Activated T-cell treated with anti-CD3 and anti-CD28 coated beads for 4 hours (primary cell): ENCODE results near the gene CLEC5A.
"Not testable (repeated sequence)": the region's sequence is repeated elsewhere in the genome, so short reads cannot be mapped to it uniquely, and the experiment has no call there.

Experiments
- DNase-seq: peaks from one replicate; pipeline ENCODE4 v3.0.0-alpha.2; 2020

The CLEC5A gene

GRCh38 chr7:141945356-141945755, 1.4 kb downstream of the CLEC5A start:
- DNase-seq, result no peak

GRCh38 chr7:141944811-141945210, 2.0 kb downstream of the CLEC5A start:
- no peak for DNase-seq

DNA sequence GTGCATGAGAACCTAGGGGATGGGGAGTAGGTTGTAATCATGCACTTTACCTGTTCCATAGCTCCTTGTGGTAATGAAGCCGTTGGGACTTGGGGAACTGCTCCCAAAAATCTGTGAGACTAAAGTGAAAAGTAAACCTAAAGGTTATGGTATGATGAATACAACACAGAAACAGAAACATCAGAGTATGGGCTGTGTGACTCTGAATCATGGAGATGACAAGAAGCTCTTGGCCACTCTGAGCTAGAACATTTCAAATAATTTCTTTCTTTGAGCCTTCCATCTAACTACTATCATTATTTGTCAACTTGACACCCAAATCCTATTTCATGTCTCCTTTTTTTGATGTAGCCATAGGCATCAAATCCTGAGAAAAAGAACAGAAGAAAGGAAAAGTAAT, 2.9 kb downstream of the CLEC5A start:
- DNase-seq, result no peak

GRCh38 chr7:141941075-141941474, 5.7 kb downstream of the CLEC5A start:
- no peak for DNase-seq

DNA sequence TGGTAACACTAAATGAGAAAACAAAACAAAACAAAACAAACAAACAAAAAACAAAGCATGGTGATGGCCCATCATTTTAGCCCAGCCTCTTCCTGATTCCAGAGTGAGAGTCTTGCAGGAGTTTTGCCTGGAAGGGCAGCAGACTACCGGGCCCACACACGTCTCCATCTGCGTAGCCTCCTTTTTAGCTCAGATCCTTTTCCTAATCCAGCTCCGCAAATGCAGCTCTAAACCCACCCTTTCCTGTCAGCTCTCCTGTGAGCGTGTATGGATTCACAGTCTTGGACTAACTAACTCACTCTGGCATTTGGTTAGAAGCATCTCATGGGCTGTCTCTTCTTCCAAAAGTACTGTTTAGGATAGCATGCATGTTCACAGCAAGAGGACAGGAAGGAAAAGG, 16.6 kb downstream of the CLEC5A start:
- no peak for DNase-seq

GRCh38 chr7:141928845-141929195, 18.0 kb downstream of the CLEC5A start:
- no peak for DNase-seq

GRCh38 chr7:141928146-141928844, 18.5 kb downstream of the CLEC5A start:
- DNase-seq, result no peak

GRCh38 chr7:141920281-141920680, 26.5 kb downstream of the CLEC5A start:
- DNase-seq, result no peak

GRCh38 chr7:141916099-141916498, 30.7 kb downstream of the CLEC5A start, which contains the start of gene OR9A4:
TSS of gene OR9A4 (plus strand) at chr7:141916399. CDS start at chr7:141918876, 2,477 bp downstream.
- DNase-seq, result no peak

- no peak for DNase-seq
Observed at GRCh38 chr7:141915565-141915964, 31.2 kb downstream of the CLEC5A start.

GRCh38 chr7:141911391-141911790, 35.4 kb downstream of the CLEC5A start:
- no peak for DNase-seq

DNA sequence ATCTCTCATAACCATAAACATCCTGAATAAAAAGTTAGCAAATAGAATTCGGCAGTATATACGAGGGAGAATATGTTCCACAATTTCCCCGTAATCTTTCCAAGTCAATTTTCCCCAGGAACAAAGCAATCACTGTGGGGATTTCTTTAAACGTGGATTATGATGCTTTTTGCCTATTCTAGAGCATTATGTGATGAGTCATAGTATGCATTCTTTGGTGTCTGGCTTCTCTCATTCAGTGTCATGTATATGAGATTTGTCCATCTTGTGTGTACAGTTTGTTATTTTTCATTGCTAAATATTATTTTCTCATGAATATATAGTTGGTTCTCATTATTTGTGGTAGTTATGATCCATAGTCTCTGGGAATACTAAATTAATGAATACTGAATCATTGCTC, 40.5 kb downstream of the CLEC5A start:
- DNase-seq, result no peak

GRCh38 chr7:141899366-141899765, 47.4 kb downstream of the CLEC5A start:
- DNase-seq, result not testable (repeated sequence)

DNA sequence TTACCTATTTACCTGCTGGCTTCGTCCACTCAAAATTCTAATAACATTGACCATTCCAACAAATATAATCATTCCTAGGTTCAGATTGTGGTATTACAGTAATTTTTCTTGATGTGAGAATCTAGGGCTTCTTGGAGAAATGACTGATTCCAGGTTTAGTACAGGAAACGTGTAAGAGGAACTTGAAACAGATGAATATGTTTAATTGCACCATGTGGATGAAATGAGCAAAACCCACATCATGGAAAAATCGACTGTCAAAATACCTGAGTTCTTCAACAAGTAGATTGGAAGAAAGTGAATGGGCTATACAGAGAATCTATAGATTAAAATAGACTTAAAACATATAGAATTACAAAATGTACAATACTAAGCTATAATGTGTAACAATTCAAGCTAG, 55.4 kb downstream of the CLEC5A start:
- no peak for DNase-seq

DNA sequence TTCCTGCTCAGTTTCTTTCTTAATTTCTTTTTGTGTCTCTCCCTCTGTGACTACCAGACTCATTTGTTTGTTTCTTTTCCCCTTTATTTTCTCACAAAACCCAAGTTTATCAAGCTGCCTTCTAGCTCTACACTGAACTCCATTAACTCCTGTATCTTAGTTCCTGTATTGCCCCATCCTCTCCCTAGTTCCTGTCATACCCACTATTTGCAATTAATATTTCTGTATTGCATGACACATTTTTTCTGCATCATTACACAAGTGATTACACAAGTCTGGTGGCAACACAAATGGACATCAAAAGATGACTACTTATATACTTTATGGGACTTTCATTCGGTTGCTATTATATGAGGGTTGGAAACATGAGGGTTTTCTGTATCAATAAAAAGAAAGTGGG, 57.5 kb downstream of the CLEC5A start:
- DNase-seq, result no peak

DNA sequence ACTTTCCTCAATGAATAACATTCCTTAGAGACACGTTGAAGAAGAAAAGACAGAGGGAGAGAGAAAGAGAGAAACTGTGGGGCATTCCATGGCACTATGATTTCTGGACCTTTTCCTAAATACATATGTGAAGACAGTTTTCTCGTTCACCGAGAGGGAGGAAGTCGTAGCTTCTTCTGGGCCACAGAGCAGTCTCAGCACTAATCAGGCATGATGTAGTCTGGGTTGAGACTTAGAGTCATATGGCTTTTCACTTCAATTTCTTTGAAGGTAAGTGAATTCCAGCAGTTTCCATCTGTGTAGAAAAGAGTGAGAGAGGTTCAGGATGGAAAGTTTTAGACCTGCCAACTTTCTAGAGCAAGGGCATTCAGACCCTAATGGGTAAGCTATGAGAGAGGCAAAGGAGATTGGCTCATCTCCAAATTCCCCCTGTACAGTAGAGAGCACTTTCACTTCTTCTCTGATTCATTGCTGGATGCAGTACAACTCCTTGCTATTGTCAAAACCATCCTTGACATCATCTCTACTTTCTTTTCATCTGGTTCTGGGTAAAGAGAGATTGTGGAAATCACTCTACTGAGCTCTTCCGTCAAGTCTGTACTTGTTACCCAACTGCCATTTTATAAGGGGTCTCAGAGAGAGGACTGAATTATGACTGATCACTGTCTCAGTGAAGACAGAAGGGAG, 62.1 kb downstream of the CLEC5A start:
- no peak for DNase-seq

- DNase-seq, result no peak
Observed at GRCh38 chr7:141880960-141881359, 65.8 kb downstream of the CLEC5A start.

- no peak for DNase-seq
Observed at GRCh38 chr7:141877365-141877764, 69.4 kb downstream of the CLEC5A start.
